Panc1 (cell line): ENCODE measurements around the gene ANKMY2. TPM values are rescaled to one million over a fixed set of nuclear protein-coding genes. Genes with fewer than 3 reads are reported as not detected.

Experiments used
- ATAC-seq: fragments of 200-7000 bp; cut with Tn5 transposase; 2 replicates; pipeline ENCODE4 v1.9.1; 2020; ENCODE audit warnings: mild to moderate bottlenecking, moderate library complexity
- BruUV-seq: library from RNA; stranded (reverse); fragments of 400-500 nt; replicated peaks from 2 replicates; lab custom pipeline; 2021; lab: Mats Ljungman, UMichigan
- CTCF ChIA-PET: fragments of 300-600 bp; sonication (Branson Sonifier 250); formaldehyde crosslinking; loops from one replicate; lab custom pipeline; 2022; ENCODE audit warnings: antibody characterized with exemption; lab: Charles Lee
- POLR2A ChIA-PET: fragments of 300-600 bp; sonication (Branson Sonifier 250); formaldehyde crosslinking; loops from one replicate; lab custom pipeline; 2022; ENCODE audit warnings: antibody characterized with exemption; lab: Charles Lee
- DNase-seq: peaks from one replicate; pipeline ENCODE4 v3.0.0-alpha.2; 2010; ENCODE audit warnings: low read depth, low spot score
- H3K27ac ChIP-seq: 2 replicates; pipeline ENCODE4 v1.5.1; 2011; ENCODE audit warnings: mild to moderate bottlenecking, low read length, inconsistent platforms
- H3K27me3 ChIP-seq: fragments of 200-500 bp; sonication (Bioruptor generic); 2 replicates; pipeline ENCODE4 v1.6.0; 2014; ENCODE audit warnings: low read length, inconsistent platforms; ENCODE audit not compliant: control insufficient read depth, insufficient read depth
- H3K36me3 ChIP-seq: fragments of 200-500 bp; sonication (Bioruptor generic); 2 replicates; pipeline ENCODE4 v1.5.1; 2014; ENCODE audit warnings: inconsistent platforms, mild to moderate bottlenecking, low read length, moderate library complexity; ENCODE audit not compliant: control insufficient read depth, insufficient read depth
- H3K4me1 ChIP-seq: 2 replicates; pipeline ENCODE4 v1.5.1; 2011; ENCODE audit warnings: inconsistent platforms, mild to moderate bottlenecking, low read length, moderate library complexity; ENCODE audit not compliant: control insufficient read depth, insufficient read depth
- H3K4me3 ChIP-seq, 2 experiments: 2 replicates each; pipeline ENCODE4 v1.5.1; 2011 to 2012; ENCODE audit warnings: low read depth in 2 of 2, low read length in 2 of 2, mild to moderate bottlenecking in 2 of 2, inconsistent platforms in 1 of 2, moderate library complexity in 1 of 2
- H3K9me3 ChIP-seq: fragments of 200-500 bp; sonication (Bioruptor generic); 2 replicates; pipeline ENCODE4 v1.5.1; 2014; ENCODE audit warnings: low read depth, mild to moderate bottlenecking, inconsistent platforms, low read length, moderate library complexity; ENCODE audit not compliant: control insufficient read depth, insufficient read depth
- POLR2AphosphoS5 ChIP-seq: IDR thresholded peaks from 2 replicates; pipeline ENCODE4 v1.6.1; 2012; ENCODE audit warnings: mild to moderate bottlenecking, low read depth, low read length, moderate library complexity
- SIN3A ChIP-seq: IDR thresholded peaks from 2 replicates; pipeline ENCODE4 v1.6.1; 2012; ENCODE audit warnings: low read depth, mild to moderate bottlenecking, low read length, moderate library complexity, borderline replicate concordance; ENCODE audit not compliant: insufficient read depth
- TCF7L2 ChIP-seq: IDR thresholded peaks from 2 replicates; pipeline ENCODE4 v1.6.1; 2011; ENCODE audit warnings: mild to moderate bottlenecking, low read depth, low read length, inconsistent platforms
- in situ Hi-C: cut with HindIII; loops from 2 replicates; pipeline ENCODE4 v1.10.0; 2016; ENCODE audit warnings: low sequenced_read_pairs, low pct_unique_long_range_greater_than_20kb
- intact Hi-C: fragments of 100-400 bp; cut with micrococcal nuclease; formaldehyde crosslinking; loops from one replicate; pipeline ENCODE4 v1.10.0; 2022; ENCODE audit not compliant: unreplicated experiment
- total RNA-seq: library from RNA; stranded (reverse); gene quantifications from one replicate; pipeline ENCODE4 v1.2.1, GENCODE V29; 2021; ENCODE audit not compliant: unreplicated experiment
- TF ChIP-seq, protein P1 (sequence below): fragments of 450-650 bp; IDR thresholded peaks from 2 replicates; pipeline ENCODE4 v1.5.1; 2017; ENCODE audit warnings: mild to moderate bottlenecking
- TF ChIP-seq, protein P2 (sequence below), 2 experiments: IDR thresholded peaks; 2 replicates each; pipeline ENCODE4 v1.6.1; 2011 to 2012; ENCODE audit warnings: low read depth in 2 of 2, control low read depth in 1 of 2, low read length in 1 of 2, mild to moderate bottlenecking in 1 of 2, moderate library complexity in 1 of 2; ENCODE audit not compliant: insufficient read depth in 1 of 2

ANKMY2 gene
- total RNA-seq, 1 experiment from 2014 or later, result 18.6 TPM

DNA sequence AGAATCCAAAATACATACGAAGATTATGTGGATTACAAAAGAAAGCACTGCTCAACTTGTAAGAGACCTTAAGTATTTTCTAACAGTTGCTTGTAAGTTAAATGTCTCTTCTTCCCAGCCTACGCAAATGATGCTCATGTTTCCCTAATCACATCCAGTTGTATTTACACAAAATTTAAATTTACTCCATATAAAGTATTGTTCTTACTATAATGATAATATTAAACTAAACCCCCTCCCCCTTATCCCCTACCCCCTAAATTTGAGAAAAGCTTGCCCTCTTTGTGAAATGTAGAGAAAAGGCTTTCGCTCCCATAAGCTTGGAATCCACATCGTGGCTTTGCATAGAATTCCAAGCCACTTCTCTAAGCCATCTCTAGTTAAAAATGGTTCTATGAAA is 29.4 kb downstream of the ANKMY2 start:
- POLR2A ChIA-PET, result no interaction called here
- ATAC-seq (no peak), DNase-seq (no peak)
- in situ Hi-C loops, result no loop called here
- TF ChIP-seq POLR2AphosphoS5 (no peak), TCF7L2 (no peak), SIN3A (no peak)
- TF ChIP-seq, protein P1, sequence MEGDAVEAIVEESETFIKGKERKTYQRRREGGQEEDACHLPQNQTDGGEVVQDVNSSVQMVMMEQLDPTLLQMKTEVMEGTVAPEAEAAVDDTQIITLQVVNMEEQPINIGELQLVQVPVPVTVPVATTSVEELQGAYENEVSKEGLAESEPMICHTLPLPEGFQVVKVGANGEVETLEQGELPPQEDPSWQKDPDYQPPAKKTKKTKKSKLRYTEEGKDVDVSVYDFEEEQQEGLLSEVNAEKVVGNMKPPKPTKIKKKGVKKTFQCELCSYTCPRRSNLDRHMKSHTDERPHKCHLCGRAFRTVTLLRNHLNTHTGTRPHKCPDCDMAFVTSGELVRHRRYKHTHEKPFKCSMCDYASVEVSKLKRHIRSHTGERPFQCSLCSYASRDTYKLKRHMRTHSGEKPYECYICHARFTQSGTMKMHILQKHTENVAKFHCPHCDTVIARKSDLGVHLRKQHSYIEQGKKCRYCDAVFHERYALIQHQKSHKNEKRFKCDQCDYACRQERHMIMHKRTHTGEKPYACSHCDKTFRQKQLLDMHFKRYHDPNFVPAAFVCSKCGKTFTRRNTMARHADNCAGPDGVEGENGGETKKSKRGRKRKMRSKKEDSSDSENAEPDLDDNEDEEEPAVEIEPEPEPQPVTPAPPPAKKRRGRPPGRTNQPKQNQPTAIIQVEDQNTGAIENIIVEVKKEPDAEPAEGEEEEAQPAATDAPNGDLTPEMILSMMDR, result no peak
- TF ChIP-seq, protein P2, sequence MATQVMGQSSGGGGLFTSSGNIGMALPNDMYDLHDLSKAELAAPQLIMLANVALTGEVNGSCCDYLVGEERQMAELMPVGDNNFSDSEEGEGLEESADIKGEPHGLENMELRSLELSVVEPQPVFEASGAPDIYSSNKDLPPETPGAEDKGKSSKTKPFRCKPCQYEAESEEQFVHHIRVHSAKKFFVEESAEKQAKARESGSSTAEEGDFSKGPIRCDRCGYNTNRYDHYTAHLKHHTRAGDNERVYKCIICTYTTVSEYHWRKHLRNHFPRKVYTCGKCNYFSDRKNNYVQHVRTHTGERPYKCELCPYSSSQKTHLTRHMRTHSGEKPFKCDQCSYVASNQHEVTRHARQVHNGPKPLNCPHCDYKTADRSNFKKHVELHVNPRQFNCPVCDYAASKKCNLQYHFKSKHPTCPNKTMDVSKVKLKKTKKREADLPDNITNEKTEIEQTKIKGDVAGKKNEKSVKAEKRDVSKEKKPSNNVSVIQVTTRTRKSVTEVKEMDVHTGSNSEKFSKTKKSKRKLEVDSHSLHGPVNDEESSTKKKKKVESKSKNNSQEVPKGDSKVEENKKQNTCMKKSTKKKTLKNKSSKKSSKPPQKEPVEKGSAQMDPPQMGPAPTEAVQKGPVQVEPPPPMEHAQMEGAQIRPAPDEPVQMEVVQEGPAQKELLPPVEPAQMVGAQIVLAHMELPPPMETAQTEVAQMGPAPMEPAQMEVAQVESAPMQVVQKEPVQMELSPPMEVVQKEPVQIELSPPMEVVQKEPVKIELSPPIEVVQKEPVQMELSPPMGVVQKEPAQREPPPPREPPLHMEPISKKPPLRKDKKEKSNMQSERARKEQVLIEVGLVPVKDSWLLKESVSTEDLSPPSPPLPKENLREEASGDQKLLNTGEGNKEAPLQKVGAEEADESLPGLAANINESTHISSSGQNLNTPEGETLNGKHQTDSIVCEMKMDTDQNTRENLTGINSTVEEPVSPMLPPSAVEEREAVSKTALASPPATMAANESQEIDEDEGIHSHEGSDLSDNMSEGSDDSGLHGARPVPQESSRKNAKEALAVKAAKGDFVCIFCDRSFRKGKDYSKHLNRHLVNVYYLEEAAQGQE (IDR thresholded peaks at IDR 0.05; ENCODE audit: insufficient read depth in 1 of 2, low read depth in 2 of 2, low read length in 1 of 2), result no peak
- CTCF ChIA-PET, result interaction anchor here (0.5 kb wide), 1 partner anchor 386 kb away, joined by 3 read pairs; no protein-coding TSS in a partner anchor
- H3K4me1 ChIP-seq, result no peaks in the 10 kb centered on the region
- H3K4me3 ChIP-seq, result no peak overlapping the region
- intact Hi-C loops, result no loop called here
- peaks cover 5% of the 10 kb centered on the region; the same call in 1 of the 2 replicates for H3K36me3 ChIP-seq
- BruUV-seq, result no TSS peak
- H3K27ac ChIP-seq, result no peak overlapping the region
- H3K27me3 ChIP-seq, result no peaks in the 10 kb centered on the region
- H3K9me3 ChIP-seq, result no peaks in the 10 kb centered on the region

DNA sequence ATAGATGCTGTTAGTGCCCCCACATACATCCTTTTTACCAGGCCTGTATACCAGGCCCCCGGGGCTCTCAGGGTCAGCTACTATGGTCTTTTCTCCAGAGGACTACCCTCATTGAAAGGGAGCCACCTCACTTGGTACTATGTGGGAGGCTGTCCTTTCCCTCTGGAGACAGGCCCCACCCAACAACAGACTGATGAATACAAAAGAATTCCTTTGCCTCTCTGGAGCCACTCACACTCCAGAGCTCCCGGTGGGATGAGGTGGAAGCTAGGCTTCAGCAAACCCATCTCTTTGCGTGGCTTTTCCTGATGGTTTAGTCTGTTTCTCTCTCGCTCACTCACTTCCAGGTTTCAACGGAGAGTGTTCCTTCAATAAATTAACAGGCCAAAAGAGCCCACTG is 30.3 kb downstream of the ANKMY2 start:
- Histone ChIP-seq H3K36me3 (peaks cover 3% of the 10 kb centered on the region; the same call in 1 of the 2 replicates), H3K4me3 (no peak overlapping the region), H3K4me1 (no peaks in the 10 kb centered on the region), H3K27me3 (no peaks in the 10 kb centered on the region), H3K27ac (no peak overlapping the region), H3K9me3 (no peaks in the 10 kb centered on the region)
- ChIA-PET CTCF (no interaction called here), POLR2A (no interaction called here)
- no TSS peak for BruUV-seq
- no peak for DNase-seq
- no peak for TF ChIP-seq SIN3A
- TF ChIP-seq POLR2AphosphoS5, result no peak
- TF ChIP-seq, protein P1, result no peak
- TF ChIP-seq, protein P2 (IDR thresholded peaks at IDR 0.05; ENCODE audit: insufficient read depth in 1 of 2, low read depth in 2 of 2, low read length in 1 of 2), result no peak
- TF ChIP-seq TCF7L2, result no peak
- intact Hi-C loops (no loop called here), in situ Hi-C loops (no loop called here)
- ATAC-seq, result no peak
